Measurements from ENCODE around the gene TBCE.

Gene TBCE

DNA sequence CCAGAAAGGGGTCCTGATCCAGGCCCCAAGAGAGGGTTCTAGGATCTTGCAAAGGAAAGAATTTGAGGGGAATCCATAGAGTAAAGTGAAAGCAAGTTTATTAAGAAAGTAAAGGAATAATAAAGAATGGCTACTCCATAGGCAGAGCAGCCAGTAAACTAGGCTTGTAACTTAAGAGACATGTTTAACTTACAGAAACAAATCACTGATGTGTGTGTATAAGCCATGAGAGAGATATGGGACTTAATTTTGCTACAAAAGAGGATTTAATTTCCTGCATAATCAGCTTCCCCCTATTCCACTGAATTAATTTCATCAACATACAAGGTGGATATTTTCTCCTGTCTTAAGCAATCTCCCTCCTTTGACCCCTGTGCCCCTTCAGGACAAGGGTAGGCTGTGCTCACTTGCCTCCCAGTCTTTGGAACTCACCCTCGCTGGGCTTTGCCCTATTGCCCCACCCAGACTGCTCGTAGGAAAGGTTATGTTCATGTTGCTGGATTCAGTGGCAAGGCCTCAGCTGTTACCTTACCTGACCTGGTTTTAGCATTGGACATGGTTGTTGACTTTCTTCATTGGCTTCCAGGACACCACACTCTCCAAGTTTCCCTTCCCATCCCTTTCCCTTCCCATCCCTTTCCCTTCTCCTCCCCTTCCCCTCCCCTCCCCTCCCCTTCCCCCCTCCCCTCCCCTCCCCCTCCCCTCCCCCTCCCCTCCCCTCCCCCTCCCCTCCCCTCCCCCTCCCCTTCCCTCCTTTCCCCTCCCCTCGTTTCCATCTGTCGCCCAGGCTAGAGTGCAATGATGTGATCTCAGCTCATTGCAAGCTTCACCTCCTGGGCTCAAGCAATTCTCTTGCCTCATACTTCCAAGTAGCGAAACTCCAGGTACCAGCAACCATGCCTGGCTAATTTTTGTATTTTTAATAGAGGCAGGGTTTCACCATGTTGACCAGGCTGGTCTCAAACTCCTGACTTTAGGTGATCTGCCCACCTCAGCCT is 44.6 kb downstream of the TBCE start:
- DNase-seq: no peak

DNA sequence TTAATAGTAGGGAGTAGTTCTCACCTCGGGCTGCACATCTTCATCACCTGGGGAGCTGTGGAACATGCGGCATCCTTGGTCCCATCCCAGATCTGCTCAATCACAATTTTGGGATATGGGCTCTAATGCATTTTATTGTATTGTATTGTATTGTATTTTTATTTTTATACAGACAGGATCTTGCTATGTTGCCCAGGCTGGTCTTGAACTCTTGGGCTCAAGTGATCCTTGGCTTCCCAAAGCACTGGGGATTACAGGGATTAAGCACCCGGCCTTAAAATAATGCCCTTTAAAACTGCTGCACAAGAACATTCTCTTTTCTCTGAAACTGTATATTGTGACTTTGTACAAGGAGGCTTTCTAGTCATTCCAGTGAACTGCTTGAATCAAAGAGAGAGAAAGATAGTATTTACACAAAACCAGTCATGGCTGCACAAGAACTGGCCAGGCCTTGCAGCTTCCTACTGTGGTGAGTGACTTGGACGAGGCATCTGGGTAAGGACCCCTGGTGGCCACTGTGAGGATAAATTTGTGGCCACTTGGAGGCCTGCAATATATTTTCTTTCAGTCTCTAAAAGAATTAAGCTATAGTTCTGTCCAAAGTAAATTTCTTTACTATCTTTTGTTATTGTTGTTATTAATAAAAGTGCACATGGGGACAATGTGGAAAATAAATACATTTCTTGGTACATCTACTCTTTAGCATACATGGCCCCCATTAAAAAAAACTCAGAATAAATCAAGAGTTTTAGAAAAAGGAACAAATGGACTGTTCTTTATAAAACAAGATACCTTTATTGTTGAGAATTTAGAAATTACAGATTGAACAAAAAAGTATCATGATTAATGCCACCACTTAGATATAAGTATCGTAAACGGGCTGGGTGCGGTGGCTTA is 48.0 kb downstream of the TBCE start:
- peak; percentile 33 to 51 for DNase-seq

DNA sequence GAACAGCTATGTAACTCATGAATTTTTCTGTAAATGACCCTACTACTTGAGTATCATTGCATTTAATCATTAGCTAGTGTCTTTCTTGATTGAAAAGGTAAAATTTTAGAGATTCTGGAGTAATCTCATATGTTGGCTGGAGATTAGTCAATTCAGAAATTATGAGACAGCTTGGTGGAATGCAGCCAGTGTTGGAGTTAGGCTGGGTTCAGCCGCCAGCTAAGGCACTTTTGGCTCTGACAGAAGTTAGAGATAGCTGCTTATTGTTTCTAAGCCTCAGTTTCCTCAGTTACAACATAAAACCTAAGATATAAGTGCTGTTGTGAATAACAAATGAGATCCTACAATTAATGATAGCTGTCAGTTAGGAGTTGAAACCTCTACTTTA is 49.4 kb downstream of the TBCE start:
- no peak for DNase-seq

DNA sequence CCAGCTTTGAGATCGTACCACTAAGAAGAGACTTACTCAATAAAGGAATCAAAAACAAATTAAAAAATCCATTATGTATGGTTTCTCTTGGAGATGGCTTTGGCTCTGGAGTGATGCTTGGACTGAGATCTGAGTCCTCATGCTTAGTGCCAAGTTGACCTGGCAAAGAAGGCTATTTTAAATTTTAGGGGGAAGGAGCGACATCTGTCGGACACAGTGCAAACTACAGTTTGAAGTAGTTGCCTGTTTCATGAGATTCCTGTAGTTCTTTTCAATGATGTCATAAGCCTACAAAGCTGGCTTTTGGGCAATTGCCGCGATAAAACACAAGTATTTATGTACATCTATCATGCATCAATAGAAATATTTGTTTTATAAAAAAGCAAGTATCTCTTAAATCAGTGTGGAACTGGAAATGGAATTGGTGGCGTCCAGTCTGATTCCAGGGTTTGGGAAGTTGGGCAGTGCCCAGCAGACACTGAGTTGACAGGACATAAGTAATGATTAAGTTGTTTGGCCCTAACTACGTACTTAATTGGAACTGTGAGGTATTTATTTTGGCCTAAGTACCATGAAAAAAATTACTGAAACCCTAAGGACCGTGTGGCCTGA is 50.0 kb downstream of the TBCE start:
- DNase-seq: peak; percentile 36 to 38

DNA sequence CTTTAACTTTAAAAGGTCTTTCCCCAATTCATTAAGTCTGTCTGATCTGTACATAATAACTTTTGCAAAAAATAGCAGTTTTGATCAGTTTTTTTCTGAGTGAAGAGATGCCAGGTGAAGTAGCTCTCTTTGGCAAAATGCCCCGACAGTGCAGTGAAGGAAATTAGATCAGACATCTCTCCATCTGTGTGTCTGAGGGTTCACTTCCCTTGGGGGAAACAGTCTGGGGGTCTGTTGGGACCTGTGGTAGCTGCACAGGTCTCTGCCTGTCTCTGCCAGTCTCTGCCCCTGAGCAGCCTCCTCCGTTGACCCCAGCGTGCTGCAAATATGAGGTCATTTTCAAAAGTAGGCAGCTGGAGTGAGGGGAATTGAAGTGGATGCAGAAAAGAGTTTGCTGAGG is 54.5 kb downstream of the TBCE start:
- DNase-seq: no peak

DNA sequence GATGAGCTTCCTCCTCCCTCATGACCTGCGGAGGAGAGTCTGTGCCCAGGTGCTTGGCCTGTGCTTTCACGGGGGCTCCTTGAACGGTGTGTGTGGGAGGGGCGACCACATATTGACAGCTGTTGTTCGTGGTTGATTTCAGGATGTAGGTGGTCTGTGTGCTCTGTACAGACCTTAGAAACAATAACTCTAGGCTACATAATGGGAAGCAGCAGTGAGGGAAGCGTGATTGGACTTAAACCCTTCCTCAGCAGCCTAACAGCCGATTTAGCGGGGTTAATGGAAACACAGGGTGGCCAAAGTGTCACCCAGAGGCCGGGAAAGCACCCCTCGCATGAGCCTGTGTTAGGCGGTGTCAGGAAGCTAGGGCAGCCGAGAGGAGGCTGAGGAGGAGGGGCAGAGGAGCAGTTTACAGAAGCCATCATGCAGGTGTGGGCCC is 56.0 kb downstream of the TBCE start:
- peak in 1 of 2 experiments; percentile 13 for DNase-seq

DNA sequence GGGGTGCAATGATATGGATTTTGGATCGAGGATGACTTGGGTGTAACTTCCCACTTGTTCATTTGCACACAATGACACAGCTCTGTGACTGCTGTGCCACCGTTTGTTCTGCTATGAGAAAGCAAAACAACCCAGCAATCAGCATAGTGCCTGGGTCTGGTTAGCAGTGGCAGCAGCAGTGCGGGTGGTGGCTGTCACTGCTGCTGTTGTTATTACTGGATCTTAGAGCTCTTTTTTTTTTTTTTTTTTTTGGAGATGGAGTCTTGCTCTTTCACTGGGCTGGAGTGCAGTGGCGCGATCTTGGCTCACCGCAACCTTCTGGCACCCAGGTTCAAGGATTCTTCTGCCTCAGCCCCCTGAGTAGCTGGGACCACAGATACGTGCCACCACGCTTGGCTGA is 56.9 kb downstream of the TBCE start:
- DNase-seq: no peak

DNA sequence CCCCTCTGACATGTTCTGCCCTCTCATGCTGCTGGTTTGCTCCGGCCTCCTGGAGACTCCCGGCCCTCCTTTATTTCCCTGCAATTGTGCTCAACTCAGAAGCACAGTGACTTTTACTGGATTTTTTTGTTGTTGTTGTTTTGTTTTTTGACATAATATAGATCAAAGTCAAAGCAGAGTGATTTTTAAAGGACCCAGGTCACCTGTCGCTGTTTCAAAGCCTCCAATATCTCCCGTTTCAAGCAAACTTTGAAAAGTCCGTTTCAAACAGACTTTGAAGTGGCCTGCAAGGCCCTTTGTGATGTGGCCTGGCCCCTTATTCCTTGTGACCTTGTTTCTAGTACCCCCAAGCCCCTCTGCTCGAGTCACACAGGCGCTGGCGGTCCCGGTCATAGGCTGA is 58.1 kb downstream of the TBCE start:
- no peak for DNase-seq

DNA sequence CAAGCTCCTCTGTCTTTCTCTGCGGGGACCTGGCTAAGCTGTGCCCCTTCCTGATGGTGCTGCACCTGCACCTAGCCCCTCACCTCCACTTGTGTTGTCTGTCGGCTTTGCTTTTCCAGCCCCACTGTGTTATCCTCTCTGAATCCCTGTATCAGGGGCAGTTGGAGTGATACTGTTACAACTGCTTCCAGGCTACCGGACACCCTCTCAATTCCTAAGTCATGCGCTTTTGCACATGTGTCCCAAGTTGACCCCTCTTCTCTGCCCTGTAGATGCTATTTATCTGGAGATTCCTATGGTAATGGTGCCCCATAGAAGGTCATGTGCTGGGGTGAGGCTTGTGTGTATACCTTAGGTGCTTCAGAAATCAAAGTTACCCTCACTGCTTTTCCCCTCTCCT is 58.9 kb downstream of the TBCE start:
- no peak for DNase-seq

DNA sequence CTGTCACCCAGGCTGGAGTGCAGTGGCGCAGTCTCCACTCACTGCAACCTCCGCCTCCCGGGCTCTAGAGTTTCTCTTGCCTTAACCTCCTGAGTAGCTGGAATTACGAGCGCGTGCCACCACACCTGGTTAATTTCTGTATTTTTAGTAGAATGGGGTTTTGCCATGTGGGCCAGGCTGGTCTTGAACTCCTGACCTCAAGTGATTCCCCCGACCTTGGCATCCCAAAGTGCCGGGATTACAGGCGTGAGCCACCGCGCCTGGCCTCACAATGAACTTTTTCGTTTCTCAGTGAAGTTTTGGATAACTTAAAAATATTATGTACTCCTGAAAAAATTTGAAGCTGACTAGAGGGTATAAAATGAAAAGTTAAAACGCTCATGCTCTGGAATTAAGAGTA is 59.5 kb downstream of the TBCE start:
- no peak for DNase-seq

DNA sequence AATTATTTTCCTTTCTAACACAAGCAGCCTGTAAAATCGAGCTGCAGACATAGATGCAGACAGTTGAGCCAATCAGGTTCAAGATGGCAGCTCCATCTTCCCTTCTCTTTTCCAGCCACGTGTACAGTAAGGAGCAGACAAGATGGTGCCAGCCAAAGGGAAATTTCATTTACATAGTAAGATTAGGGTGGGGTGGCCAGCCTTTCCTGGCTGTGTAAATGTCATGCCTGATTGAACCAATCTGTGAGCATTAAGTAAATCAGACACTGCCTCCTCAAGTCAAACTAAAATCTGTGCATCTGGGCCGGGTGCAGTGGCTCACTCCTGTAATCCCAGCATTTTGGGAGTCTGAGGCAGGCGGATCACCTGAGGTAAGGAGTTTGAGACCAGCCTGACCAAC is 60.2 kb downstream of the TBCE start:
- no peak for DNase-seq

DNA sequence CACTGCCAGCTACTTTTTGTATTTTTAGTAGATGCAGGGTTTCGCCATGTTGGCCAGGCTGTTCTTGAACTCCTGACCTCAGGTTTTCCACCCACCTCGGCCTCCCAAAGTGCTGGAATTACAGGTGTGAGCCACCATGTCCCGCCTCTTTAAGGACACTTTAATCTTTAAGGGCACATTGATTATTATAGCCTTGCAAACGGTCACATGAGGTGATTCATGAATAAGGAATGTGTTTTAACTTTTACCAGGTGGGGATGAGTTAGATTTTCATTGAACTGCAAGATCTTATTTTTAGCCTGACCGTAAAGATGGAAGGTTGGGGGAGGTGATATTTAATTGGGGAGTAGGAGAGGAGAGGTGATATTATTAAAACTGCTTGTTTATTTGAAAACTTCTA is 61.9 kb downstream of the TBCE start:
- no peak for DNase-seq

DNA sequence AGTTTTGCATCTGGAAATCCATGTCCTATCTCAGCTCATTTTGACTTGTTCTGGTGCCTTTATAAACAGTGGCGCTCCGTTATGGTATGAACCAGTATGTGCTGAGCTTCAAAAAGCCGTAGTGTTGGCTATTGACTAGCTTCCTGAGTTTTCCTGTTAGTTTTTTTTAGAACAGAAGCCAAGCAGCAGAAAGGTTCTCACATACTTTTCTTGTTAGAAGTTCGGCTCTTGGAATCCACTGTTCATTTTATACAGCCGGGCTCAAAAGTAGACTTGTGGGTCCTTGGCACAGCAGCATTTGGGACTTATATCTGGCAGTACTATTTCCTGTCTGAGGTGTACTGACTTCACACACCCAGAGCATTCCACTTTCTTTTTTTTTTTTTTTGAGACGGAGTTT is 63.8 kb downstream of the TBCE start:
- no peak for DNase-seq

DNA sequence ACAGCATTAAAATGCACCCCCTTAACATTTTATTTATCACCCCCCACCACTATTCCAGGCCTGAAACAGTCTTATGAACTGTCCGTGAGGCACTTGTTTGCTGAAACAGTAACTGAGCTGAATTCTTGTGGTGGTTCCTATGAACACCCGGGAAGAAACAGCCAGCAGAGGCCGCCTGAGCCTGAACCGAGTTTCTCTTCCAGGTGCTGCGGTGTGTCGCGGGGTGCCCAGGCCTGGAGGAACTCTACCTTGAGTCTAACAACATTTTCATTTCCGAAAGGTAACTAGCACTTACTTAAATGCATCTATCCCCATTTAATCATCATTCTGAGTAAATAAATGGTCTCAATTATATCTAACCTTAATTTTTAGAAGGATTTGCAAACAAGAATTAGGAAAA is 66.8 kb downstream of the TBCE start:
- DNase-seq: no peak

DNA sequence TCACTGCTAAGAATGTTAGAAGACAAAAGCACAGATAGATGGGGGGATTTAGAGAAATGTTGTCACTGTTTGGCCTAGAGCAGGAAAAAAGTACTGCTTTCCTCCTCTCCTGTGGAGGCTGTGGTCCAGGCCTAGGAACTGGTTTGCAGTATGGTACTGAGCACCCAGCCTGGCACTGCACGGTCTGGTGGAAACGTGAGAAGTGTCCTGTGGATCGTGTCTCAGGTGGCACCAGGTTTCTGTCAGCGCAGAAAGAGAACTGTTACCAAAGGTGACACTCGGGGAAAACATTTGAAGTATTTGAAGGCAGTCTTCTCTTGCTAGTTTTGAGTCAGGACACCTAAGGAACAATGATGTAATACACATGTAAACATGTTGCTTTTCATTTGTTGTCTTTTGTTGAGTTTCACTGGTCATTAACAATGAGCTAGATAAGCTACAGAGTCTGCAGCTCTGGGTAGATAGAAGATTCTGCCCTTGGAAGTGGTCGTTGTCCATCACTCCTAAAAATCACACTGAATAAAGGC is 74.0 kb downstream of the TBCE start:
- DNase-seq: no peak

DNA sequence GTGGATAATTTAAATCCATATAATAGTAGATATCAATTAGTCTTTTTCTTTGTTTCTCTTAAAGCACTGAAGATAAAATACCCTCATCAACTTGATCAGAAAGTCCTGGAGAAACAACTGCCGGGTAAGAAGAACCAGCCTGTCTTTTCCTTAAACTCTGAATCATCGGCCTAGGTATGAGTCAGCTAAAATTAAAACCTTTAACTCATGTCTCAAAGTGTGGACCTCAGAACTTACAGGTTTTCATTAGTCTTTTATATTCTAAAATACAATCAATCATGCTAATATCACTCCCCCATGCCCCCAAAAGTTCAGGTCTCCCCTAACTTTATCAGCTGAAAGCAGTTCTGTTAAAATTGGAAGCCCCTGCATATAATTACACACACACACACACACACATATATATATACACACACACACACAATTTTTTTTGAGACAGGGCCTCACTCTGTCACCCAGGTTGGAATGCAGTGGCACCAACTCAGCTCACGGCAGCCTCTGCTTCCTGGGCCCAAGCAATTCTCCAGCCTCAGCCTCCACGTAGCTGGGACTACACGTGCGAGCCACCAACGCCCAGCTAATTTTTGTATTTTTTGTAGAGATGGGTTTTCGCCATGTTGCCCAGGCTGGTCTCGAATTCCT is 75.7 kb downstream of the TBCE start:
- DNase-seq: no peak

DNA sequence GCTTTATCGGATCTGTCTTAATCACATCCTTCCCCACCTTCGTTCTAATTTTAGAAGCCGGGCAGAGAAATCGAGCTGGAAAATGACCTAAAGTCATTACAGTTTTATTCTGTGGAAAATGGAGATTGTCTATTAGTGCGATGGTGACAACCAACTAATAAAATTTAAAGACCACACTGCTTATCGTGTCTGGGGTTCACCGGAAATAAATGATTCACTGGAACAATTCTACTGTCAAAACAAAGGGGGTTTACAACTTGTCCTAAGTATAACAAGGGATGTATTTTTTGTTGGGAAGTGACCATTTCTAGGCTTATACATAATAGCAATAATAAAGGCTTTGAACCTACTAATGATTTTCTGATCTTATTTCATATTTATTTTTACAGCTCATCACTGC is 81.4 kb downstream of the TBCE start:
- no peak for DNase-seq

DNA sequence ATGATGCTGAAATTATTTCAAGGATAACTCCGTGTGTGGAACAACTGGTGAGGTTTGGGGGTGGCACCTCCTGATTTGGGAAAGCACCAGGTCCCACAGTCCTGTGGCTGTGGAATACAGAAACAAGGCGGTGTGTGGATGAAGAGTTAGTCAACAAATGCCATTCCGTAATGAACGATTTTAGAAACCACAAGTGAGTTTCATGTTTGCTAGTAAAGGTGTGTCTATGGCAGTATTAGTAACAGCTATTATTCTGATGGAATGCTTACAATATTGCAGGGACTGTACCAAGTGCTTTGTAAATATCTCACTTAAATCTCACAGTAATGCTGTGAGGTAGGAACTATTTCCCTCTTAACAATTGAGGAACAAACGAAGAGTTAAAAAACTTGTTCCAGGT is 83.2 kb downstream of the TBCE start:
- no peak for DNase-seq

DNA sequence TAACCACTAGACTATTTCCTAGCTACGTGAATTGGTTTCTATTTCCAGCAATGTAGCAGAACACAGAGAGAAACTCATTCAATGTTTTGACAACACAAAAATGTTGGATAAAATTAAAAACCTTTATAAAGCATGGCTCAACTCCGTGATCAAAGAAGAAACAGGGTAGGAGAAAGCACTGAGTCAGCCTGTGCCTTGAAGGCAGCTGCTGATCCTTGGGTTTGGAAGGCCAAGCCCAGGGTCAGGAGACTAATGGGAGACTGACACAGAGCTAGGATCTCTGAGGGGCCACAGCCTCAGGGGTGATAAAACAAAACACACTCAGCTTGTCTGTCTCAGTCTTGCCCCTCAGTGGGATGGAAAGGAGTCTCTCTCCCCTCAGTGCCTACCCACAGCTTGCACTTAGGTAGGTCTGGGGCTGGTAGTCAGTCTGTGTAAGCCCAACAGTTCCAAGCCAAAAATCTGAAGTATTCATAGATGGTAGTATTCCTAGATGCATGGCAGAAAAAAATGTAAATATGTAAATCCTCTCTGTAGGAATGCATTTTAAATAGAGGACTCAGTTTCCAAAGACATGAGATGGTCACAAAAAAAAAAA is 83.8 kb downstream of the TBCE start:
- DNase-seq: no peak

DNA sequence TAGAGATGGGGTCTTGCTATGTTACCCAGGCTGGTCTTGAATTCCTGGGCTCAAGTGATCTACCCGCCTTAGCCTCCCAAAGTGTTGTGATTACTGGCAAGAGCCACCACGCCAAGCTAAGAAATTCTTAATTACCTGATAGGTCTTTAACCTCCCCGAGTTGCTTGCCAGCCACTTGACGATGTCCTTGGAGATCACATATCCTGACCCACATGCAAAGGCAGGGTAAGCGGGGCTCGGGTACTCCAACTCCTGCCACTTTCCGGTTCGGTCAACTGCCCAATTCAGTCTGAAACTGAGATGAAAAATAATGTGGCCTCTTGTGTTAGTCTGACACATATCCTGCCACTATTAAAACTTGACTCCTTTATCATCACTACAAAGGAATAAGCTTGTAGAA is 86.8 kb downstream of the TBCE start:
- no peak for DNase-seq

DNA sequence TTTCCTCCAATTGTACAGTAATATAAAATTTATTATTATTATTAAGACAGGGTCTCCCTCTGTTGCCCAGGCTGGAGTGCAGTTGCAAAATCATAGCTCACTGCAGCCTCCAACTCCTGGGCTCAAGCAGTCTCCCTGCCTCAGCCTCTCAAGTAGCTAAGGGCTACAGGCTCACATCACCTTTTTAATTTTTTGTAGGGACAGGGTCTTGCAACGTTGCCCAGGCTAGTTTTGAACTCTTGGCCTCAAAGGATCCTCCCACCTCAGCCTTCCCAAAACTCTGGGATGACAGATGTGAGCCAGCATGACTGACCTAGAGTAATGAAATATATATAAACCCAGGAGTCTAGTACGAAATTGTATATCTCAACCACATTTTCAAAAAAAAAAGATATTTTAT is 87.9 kb downstream of the TBCE start:
- DNase-seq: no peak

DNA sequence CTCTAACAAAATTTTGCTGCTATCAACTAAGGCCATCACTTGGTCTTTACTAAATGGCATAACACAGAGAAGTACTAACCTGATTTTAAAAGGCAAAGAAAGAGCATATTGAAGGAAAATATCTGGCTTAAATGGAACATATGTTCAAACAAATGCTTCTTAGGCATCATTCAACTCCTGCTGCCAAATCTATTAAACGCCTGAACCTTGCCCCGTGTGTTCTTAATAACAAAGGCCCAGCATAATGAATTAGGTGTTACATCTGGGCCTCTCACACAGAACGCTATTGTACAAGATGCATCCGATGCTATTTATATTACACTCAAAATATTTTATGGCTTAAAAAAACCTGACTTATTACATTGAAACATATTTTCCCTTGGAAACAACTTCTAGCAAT is 88.6 kb downstream of the TBCE start:
- no peak for DNase-seq
